Ascending aorta (tissue), 2 donors: Measurements from ENCODE around the gene KCNH3. TPM values are rescaled to one million over a fixed set of nuclear protein-coding genes. Genes with fewer than 3 reads are reported as not detected.
"Not testable (repeated sequence)": the region's sequence is repeated elsewhere in the genome, so short reads cannot be mapped to it uniquely, and the experiment has no call there.

Experiments
- DNase-seq, 2 donors: peaks; one replicate each; pipeline ENCODE4 v3.0.0-alpha.2; 2019; ENCODE audit warnings: low spot score in 2 of 2
- H3K27ac ChIP-seq, 2 donors: fragments of 200-600 bp; sonication (generic); one replicate each; pipeline ENCODE4 v1.5.1; 2016 to 2017; ENCODE audit warnings: mild to moderate bottlenecking in 1 of 2
- H3K27me3 ChIP-seq: fragments of 200-600 bp; sonication (generic); one replicate; pipeline ENCODE4 v1.5.1; 2017
- H3K36me3 ChIP-seq, 2 donors: fragments of 200-600 bp; sonication (generic); one replicate each; pipeline ENCODE4 v1.5.1; 2016
- H3K4me1 ChIP-seq, 2 donors: fragments of 200-600 bp; sonication (generic); one replicate each; pipeline ENCODE4 v1.5.1; 2016 to 2017; ENCODE audit warnings: mild to moderate bottlenecking in 1 of 2
- H3K4me3 ChIP-seq, 2 donors: fragments of 200-600 bp; sonication (generic); one replicate each; pipeline ENCODE4 v1.5.1; 2016 to 2017; ENCODE audit warnings: mild to moderate bottlenecking in 1 of 2
- H3K9me3 ChIP-seq, 2 donors: fragments of 200-600 bp; sonication (generic); one replicate each; pipeline ENCODE4 v1.5.1; 2016
- CTCF ChIP-seq, 3 experiments: fragments of 200-600 bp in 2 of 3; fragments of 450-650 bp in 1 of 3; sonication (generic) in 2 of 3; IDR thresholded peaks; one replicate each; pipeline ENCODE4 v1.5.1; 2016 to 2019; ENCODE audit warnings: antibody characterized with exemption in 3 of 3, mild to moderate bottlenecking in 1 of 3, moderate library complexity in 1 of 3
- intact Hi-C: fragments of 100-400 bp; cut with DNase I; formaldehyde crosslinking; loops from one replicate; pipeline ENCODE4 v1.15.1; 2023
- total RNA-seq: library from RNA; depleted of rRNA; stranded (reverse); fragments of >200 nt; gene quantifications from one replicate; pipeline ENCODE4 v1.1.0, GENCODE V29; 2016

KCNH3 gene
- total RNA-seq, 1 donor from 2014 or later = not detected

GRCh38 chr12:49507139-49507538 lies 31.7 kb upstream of the KCNH3 start:
- Histone ChIP-seq H3K36me3 (no peaks in the 10 kb centered on the region), H3K27ac (no peak overlapping the region), H3K9me3 (no peaks in the 10 kb centered on the region), H3K4me3 (no peak overlapping the region), H3K27me3 (no peaks in the 10 kb centered on the region), H3K4me1 (no peaks in the 10 kb centered on the region)
- intact Hi-C loops = no loop called here
- TF ChIP-seq CTCF (IDR thresholded peaks at IDR 0.05) = no peak
- DNase-seq = no peak

- H3K27ac ChIP-seq, H3K4me1 ChIP-seq, H3K36me3 ChIP-seq, DNase-seq, H3K27me3 ChIP-seq, H3K9me3 ChIP-seq, H3K4me3 ChIP-seq: not testable (repeated sequence)
- intact Hi-C loops = loop anchor here (5.0 kb wide), 1 partner anchor 222 kb away; no protein-coding TSS in a partner anchor
Measured at GRCh38 chr12:49509681-49510080, 29.1 kb upstream of the KCNH3 start.

- no peaks in the 10 kb centered on the region for H3K36me3 ChIP-seq
- intact Hi-C loops = loop anchor here (5.0 kb wide), 1 partner anchor 224 kb away; no protein-coding TSS in a partner anchor
- TF ChIP-seq CTCF (IDR thresholded peaks at IDR 0.05) = no peak
- H3K4me3 ChIP-seq = no peak overlapping the region
- H3K9me3 ChIP-seq = no peaks in the 10 kb centered on the region
- H3K27me3 ChIP-seq = no peaks in the 10 kb centered on the region
- no peak overlapping the region for H3K27ac ChIP-seq
- H3K4me1 ChIP-seq = no peaks in the 10 kb centered on the region
- DNase-seq = no peak
Measured at GRCh38 chr12:49511410-49511809, 27.4 kb upstream of the KCNH3 start.

GRCh38 chr12:49512546-49512945 lies 26.3 kb upstream of the KCNH3 start:
- Histone ChIP-seq H3K9me3 (no peaks in the 10 kb centered on the region), H3K4me3 (no peak overlapping the region), H3K4me1 (no peaks in the 10 kb centered on the region), H3K36me3 (no peaks in the 10 kb centered on the region), H3K27ac (no peak overlapping the region), H3K27me3 (no peaks in the 10 kb centered on the region)
- no peak for DNase-seq
- no peak for TF ChIP-seq CTCF (IDR thresholded peaks at IDR 0.05)
- intact Hi-C loops = loop anchor here (5.0 kb wide), 1 partner anchor 225 kb away; no protein-coding TSS in a partner anchor

GRCh38 chr12:49515266-49515665 lies 23.6 kb upstream of the KCNH3 start:
- intact Hi-C loops = loop anchor here (2.0 kb wide), 1 partner anchor 156 kb away; no protein-coding TSS in a partner anchor
- TF ChIP-seq CTCF (IDR thresholded peaks at IDR 0.05) = no peak

GRCh38 chr12:49518914-49519573 lies 19.8 kb upstream of the KCNH3 start:
- Histone ChIP-seq H3K4me1 (no peaks in the 10 kb centered on the region), H3K36me3 (peaks cover 0 to 12% of the 10 kb centered on the region in 2 donors), H3K27me3 (no peaks in the 10 kb centered on the region), H3K9me3 (no peaks in the 10 kb centered on the region), H3K4me3 (no peak overlapping the region), H3K27ac (no peak overlapping the region)
- DNase-seq = no peak
- intact Hi-C loops = no loop called here
- no peak for TF ChIP-seq CTCF (IDR thresholded peaks at IDR 0.05)

More at GRCh38 chr12:49515266-49515665, 23.6 kb upstream of the KCNH3 start:
- Histone ChIP-seq H3K4me3 (no peak overlapping the region), H3K4me1 (no peaks in the 10 kb centered on the region), H3K27ac (no peak overlapping the region), H3K27me3 (no peaks in the 10 kb centered on the region), H3K36me3 (no peaks in the 10 kb centered on the region), H3K9me3 (no peaks in the 10 kb centered on the region)
- DNase-seq = no peak
